ENCODE results near the gene DHX38. TPM values are rescaled to one million over a fixed set of nuclear protein-coding genes. Genes with fewer than 3 reads are reported as not detected.

Gene DHX38
- polyA plus RNA-seq, 1 of the 3 experiments (the other 2 are of a cell fraction) = 75.0 TPM

GRCh38 chr16:72083778-72084404, 9.8 kb upstream of the DHX38 start:
- no peak for DNase-seq

GRCh38 chr16:72084445-72084844, 9.2 kb upstream of the DHX38 start:
- H4K20me1 ChIP-seq (ENCODE audit: insufficient read depth) = no peaks in the 10 kb centered on the region
- ChIA-PET POLR2A (no interaction called here), CTCF (interaction anchor here (1.2 kb wide), 1 partner anchor 18 kb away, joined by 6 read pairs; no protein-coding TSS in a partner anchor)
- no peaks in the 10 kb centered on the region for H3K4me1 ChIP-seq (ENCODE audit: control insufficient read depth in 1 of 2, insufficient read depth in 2 of 2, low read depth in 1 of 2, low read length in 1 of 2)
- no peak overlapping the region for H2AFZ ChIP-seq (ENCODE audit: low read depth)
- H3K9ac ChIP-seq = no peak overlapping the region
- H3K4me3 ChIP-seq (ENCODE audit: low read depth in 2 of 2, low read length in 1 of 2) = no peak overlapping the region; a peak in 1 of 4 replicates
- H3K9me2 ChIP-seq = no peaks in the 10 kb centered on the region
- H3K27me3 ChIP-seq (ENCODE audit: insufficient read depth) = no peaks in the 10 kb centered on the region
- no peaks in the 10 kb centered on the region for H3K79me2 ChIP-seq (ENCODE audit: insufficient read depth)
- peaks cover 47 to 48% of the 10 kb centered on the region in 2 experiments for H3K36me3 ChIP-seq (replicated peaks in 1 of 2; ENCODE audit: control insufficient read depth in 1 of 2, insufficient read depth in 2 of 2, low read length in 1 of 2)
- H3K4me2 ChIP-seq = no peak overlapping the region
- H3F3A ChIP-seq (replicated peaks; ENCODE audit: insufficient read depth) = no peaks in the 10 kb centered on the region
- peaks cover 10% of the 10 kb centered on the region; the same call in 1 of the 2 replicates for H3K9me3 ChIP-seq
- 97% methylated on average over 10 of the region's 10 CpGs for WGBS (ENCODE audit: low lambda C conversion rate)
- no peak for DNase-seq
- H3K27ac ChIP-seq (ENCODE audit: low read depth in 2 of 2, low read length in 1 of 2) = no peak overlapping the region
- TF ChIP-seq RCOR1 (IDR thresholded peaks at IDR 0.05; ENCODE audit: low read length) (no peak), POLR2AphosphoS5 (IDR thresholded peaks at IDR 0.05; ENCODE audit: low read depth, low read length) (no peak), USF2 (IDR thresholded peaks at IDR 0.05; ENCODE audit: borderline replicate concordance, low read depth, low read length) (no peak), RAD21 (IDR thresholded peaks at IDR 0.05; ENCODE audit: low read length) (no peak), IRF3 (IDR thresholded peaks at IDR 0.05; ENCODE audit: low read depth, low read length) (no peak), FOXJ3 (CRISPR knock-in tag; IDR thresholded peaks at IDR 0.05) (no peak), RXRA (IDR thresholded peaks at IDR 0.05; ENCODE audit: borderline replicate concordance, low read depth) (no peak), MEF2A (IDR thresholded peaks at IDR 0.05; ENCODE audit: borderline replicate concordance, low read depth) (no peak), CHD2 (IDR thresholded peaks at IDR 0.05; ENCODE audit: low read length, partially characterized antibody) (no peak), ZBTB33 (IDR thresholded peaks at IDR 0.05; ENCODE audit: borderline replicate concordance, low read depth) (no peak)

More at GRCh38 chr16:72083778-72084404, 9.8 kb upstream of the DHX38 start:
- Histone ChIP-seq H3K36me3 (replicated peaks in 1 of 2; ENCODE audit: control insufficient read depth in 1 of 2, insufficient read depth in 2 of 2, low read length in 1 of 2) (peaks cover 42% of the 10 kb centered on the region in 2 experiments), H3K4me3 (ENCODE audit: low read depth in 2 of 2, low read length in 1 of 2) (no peak overlapping the region), H4K20me1 (ENCODE audit: insufficient read depth) (no peaks in the 10 kb centered on the region), H3K79me2 (ENCODE audit: insufficient read depth) (no peaks in the 10 kb centered on the region), H3K27ac (ENCODE audit: low read depth in 2 of 2, low read length in 1 of 2) (no peak overlapping the region), H3K9ac (no peak overlapping the region), H3K27me3 (ENCODE audit: insufficient read depth) (no peaks in the 10 kb centered on the region), H3K9me2 (no peaks in the 10 kb centered on the region), H3K4me1 (ENCODE audit: control insufficient read depth in 1 of 2, insufficient read depth in 2 of 2, low read depth in 1 of 2, low read length in 1 of 2) (no peaks in the 10 kb centered on the region), H3K4me2 (no peak overlapping the region), H3F3A (replicated peaks; ENCODE audit: insufficient read depth) (no peaks in the 10 kb centered on the region), H2AFZ (ENCODE audit: low read depth) (no peak overlapping the region), H3K9me3 (peaks cover 10% of the 10 kb centered on the region; the same call in 1 of the 2 replicates)
- 46% methylated on average over 3 of the region's 3 CpGs for WGBS (ENCODE audit: low lambda C conversion rate)
- ChIA-PET POLR2A (no interaction called here), CTCF (interaction anchor here (0.6 to 1.0 kb wide), 2 partner anchors 17 to 339 kb away, joined by 3 read pairs; no protein-coding TSS in a partner anchor)
- no peak for TF ChIP-seq ELF1 (IDR thresholded peaks at IDR 0.05)
- TF ChIP-seq MAX (IDR thresholded peaks at IDR 0.05; ENCODE audit: low read depth) = no peak
- no peak for TF ChIP-seq CHD2 (IDR thresholded peaks at IDR 0.05; ENCODE audit: low read length, partially characterized antibody)
- TF ChIP-seq RAD21 (IDR thresholded peaks at IDR 0.05; ENCODE audit: low read length) = no peak
- no peak for TF ChIP-seq TCF12 (IDR thresholded peaks at IDR 0.05)
- TF ChIP-seq TEAD4 (IDR thresholded peaks at IDR 0.05; ENCODE audit: borderline replicate concordance, insufficient read depth) = no peak
- TF ChIP-seq SIN3A (IDR thresholded peaks at IDR 0.05; ENCODE audit: borderline replicate concordance, low read depth, low read length) = no peak
- no peak for TF ChIP-seq MXI1 (IDR thresholded peaks at IDR 0.05; ENCODE audit: low read depth, low read length)
- no peak for TF ChIP-seq MEF2A (IDR thresholded peaks at IDR 0.05; ENCODE audit: borderline replicate concordance, low read depth)
- no peak for TF ChIP-seq PBX3 (IDR thresholded peaks at IDR 0.05)
- TF ChIP-seq USF1 (IDR thresholded peaks at IDR 0.05; ENCODE audit: borderline replicate concordance, low read depth) = no peak

Data from SK-N-SH (cell line).